ENCODE results near the gene RXRA. TPM values are rescaled to one million over a fixed set of nuclear protein-coding genes. Genes with fewer than 3 reads are reported as not detected.

The RXRA gene
- total and polyA plus RNA-seq, 4 donors, result 41.5 to 116 (median 74.1) TPM

DNA sequence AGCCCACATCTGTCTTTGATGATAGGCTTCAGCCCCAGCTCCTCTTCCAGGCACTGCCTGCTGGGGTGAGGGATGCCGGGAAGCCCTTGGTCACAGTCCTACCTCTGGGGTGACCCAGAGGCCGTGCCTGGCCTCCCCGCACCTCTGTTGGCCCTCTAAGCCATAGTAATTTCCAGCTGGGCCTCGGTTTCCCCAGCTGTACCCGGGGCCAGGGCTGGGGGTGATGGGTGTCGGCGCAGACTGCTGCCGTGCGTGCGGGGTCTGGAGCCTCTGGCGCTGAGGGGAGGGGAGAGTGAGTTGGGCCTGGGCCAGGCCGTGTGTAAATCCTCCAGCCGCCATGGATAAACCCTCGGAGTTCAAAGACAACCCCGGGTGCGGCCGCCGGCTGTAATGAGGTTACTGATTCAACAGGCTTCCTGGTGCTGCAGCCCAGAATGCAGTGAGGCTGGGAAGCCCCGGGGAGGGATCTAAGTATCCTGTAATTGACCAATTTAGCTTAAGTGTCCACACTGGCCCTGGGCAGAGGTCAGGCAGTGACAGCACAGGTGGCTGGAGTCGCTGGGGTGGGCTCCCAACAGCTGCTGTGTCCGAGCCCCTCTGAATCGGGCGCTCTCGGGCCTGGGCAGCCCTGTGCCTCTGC lies 7.1 kb downstream of the RXRA start:
- H3K27me3 ChIP-seq (ENCODE audit: control insufficient read depth in 4 of 4, insufficient read depth in 4 of 4, low read length in 3 of 4), result no peaks in the 10 kb centered on the region
- H3K9me3 ChIP-seq (ENCODE audit: control insufficient read depth in 4 of 4, low read length in 3 of 4), result no peaks in the 10 kb centered on the region
- H3K36me3 ChIP-seq (ENCODE audit: control insufficient read depth in 4 of 4, insufficient read depth in 3 of 4, low read depth in 1 of 4, low read length in 3 of 4), result no peaks in the 10 kb centered on the region
- peak overlapping the region; percentile 72 to 99 for H3K27ac ChIP-seq (ENCODE audit: low read depth in 1 of 2, low read length in 2 of 2)
- TF ChIP-seq RAD21 (IDR thresholded peaks at IDR 0.05) (peak in 1 of 2 donors; percentile 27), RXRA (IDR thresholded peaks at IDR 0.05) (peak; percentile 74 to 82), GABPA (IDR thresholded peaks at IDR 0.05 in 1 of 2, conservative IDR thresholded peaks at IDR 0.05 in 1 of 2) (no peak), YY1 (IDR thresholded peaks at IDR 0.05) (peak; percentile 92), HNF4G (IDR thresholded peaks at IDR 0.05) (no peak), TAF1 (conservative IDR thresholded peaks at IDR 0.05) (no peak), JUND (IDR thresholded peaks at IDR 0.05) (peak in 1 of 2 donors; percentile 15), EGR1 (IDR thresholded peaks at IDR 0.05; ENCODE audit: low read depth in 2 of 2) (peak in 1 of 2 donors; percentile 15), NR2F2 (IDR thresholded peaks at IDR 0.05) (peak; percentile 62), FOXA2 (IDR thresholded peaks at IDR 0.05) (no peak), FOXA1 (IDR thresholded peaks at IDR 0.05) (no peak), HNF4A (conservative IDR thresholded peaks at IDR 0.05) (peak; percentile 56 to 66), ZBTB33 (IDR thresholded peaks at IDR 0.05) (no peak), SP1 (IDR thresholded peaks at IDR 0.05) (peak; percentile 52)
- TF ChIP-seq, protein P1, sequence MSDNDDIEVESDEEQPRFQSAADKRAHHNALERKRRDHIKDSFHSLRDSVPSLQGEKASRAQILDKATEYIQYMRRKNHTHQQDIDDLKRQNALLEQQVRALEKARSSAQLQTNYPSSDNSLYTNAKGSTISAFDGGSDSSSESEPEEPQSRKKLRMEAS (IDR thresholded peaks at IDR 0.05), result no peak
- TF ChIP-seq, protein P2, sequence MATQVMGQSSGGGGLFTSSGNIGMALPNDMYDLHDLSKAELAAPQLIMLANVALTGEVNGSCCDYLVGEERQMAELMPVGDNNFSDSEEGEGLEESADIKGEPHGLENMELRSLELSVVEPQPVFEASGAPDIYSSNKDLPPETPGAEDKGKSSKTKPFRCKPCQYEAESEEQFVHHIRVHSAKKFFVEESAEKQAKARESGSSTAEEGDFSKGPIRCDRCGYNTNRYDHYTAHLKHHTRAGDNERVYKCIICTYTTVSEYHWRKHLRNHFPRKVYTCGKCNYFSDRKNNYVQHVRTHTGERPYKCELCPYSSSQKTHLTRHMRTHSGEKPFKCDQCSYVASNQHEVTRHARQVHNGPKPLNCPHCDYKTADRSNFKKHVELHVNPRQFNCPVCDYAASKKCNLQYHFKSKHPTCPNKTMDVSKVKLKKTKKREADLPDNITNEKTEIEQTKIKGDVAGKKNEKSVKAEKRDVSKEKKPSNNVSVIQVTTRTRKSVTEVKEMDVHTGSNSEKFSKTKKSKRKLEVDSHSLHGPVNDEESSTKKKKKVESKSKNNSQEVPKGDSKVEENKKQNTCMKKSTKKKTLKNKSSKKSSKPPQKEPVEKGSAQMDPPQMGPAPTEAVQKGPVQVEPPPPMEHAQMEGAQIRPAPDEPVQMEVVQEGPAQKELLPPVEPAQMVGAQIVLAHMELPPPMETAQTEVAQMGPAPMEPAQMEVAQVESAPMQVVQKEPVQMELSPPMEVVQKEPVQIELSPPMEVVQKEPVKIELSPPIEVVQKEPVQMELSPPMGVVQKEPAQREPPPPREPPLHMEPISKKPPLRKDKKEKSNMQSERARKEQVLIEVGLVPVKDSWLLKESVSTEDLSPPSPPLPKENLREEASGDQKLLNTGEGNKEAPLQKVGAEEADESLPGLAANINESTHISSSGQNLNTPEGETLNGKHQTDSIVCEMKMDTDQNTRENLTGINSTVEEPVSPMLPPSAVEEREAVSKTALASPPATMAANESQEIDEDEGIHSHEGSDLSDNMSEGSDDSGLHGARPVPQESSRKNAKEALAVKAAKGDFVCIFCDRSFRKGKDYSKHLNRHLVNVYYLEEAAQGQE (IDR thresholded peaks at IDR 0.05), result peak; percentile 30
- H3K9ac ChIP-seq (ENCODE audit: low read depth in 1 of 2, low read length in 2 of 2), result peak overlapping the region; percentile 30 to 31
- H3K4me1 ChIP-seq (ENCODE audit: control insufficient read depth in 4 of 4, insufficient read depth in 4 of 4, low read length in 3 of 4), result peaks cover 74 to 97% (median 86%) of the 10 kb centered on the region in 4 donors
- WGBS, result 18% methylated on average over 24 of the region's 24 CpGs
- no peak for DNase-seq (ENCODE audit: low spot score)
- H3K4me3 ChIP-seq (ENCODE audit: low read depth in 1 of 3, low read length in 3 of 3), result peak overlapping the region in 2 of 3 donors; percentile 9 to 17

- peak overlapping the region; percentile 72 to 99 for H3K27ac ChIP-seq (ENCODE audit: low read depth in 1 of 2, low read length in 2 of 2)
- H3K9ac ChIP-seq (ENCODE audit: low read depth in 1 of 2, low read length in 2 of 2), result peak overlapping the region; percentile 16 to 30
- H3K4me3 ChIP-seq (ENCODE audit: low read depth in 1 of 3, low read length in 3 of 3), result peak overlapping the region in 2 of 3 donors; percentile 9 to 17
- no peaks in the 10 kb centered on the region for H3K9me3 ChIP-seq (ENCODE audit: control insufficient read depth in 4 of 4, low read length in 3 of 4)
- TF ChIP-seq, protein P3, sequence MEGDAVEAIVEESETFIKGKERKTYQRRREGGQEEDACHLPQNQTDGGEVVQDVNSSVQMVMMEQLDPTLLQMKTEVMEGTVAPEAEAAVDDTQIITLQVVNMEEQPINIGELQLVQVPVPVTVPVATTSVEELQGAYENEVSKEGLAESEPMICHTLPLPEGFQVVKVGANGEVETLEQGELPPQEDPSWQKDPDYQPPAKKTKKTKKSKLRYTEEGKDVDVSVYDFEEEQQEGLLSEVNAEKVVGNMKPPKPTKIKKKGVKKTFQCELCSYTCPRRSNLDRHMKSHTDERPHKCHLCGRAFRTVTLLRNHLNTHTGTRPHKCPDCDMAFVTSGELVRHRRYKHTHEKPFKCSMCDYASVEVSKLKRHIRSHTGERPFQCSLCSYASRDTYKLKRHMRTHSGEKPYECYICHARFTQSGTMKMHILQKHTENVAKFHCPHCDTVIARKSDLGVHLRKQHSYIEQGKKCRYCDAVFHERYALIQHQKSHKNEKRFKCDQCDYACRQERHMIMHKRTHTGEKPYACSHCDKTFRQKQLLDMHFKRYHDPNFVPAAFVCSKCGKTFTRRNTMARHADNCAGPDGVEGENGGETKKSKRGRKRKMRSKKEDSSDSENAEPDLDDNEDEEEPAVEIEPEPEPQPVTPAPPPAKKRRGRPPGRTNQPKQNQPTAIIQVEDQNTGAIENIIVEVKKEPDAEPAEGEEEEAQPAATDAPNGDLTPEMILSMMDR (IDR thresholded peaks at IDR 0.05; ENCODE audit: low read depth, low read length, missing input control), result no peak
- TF ChIP-seq SP1 (IDR thresholded peaks at IDR 0.05) (no peak), TAF1 (conservative IDR thresholded peaks at IDR 0.05) (no peak), JUND (IDR thresholded peaks at IDR 0.05) (no peak), EGR1 (IDR thresholded peaks at IDR 0.05; ENCODE audit: low read depth in 2 of 2) (no peak), FOXA1 (IDR thresholded peaks at IDR 0.05) (no peak), RAD21 (IDR thresholded peaks at IDR 0.05) (no peak), ATF3 (IDR thresholded peaks at IDR 0.05) (no peak)
- TF ChIP-seq, protein P1 (IDR thresholded peaks at IDR 0.05), result peak; percentile 6
- TF ChIP-seq, protein P2 (IDR thresholded peaks at IDR 0.05), result peak; percentile 93
- WGBS, result 43% methylated on average over 16 of the region's 16 CpGs
- no peaks in the 10 kb centered on the region for H3K27me3 ChIP-seq (ENCODE audit: control insufficient read depth in 4 of 4, insufficient read depth in 4 of 4, low read length in 3 of 4)
- no peak for DNase-seq (ENCODE audit: low spot score)
- no peaks in the 10 kb centered on the region for H3K36me3 ChIP-seq (ENCODE audit: control insufficient read depth in 4 of 4, insufficient read depth in 3 of 4, low read depth in 1 of 4, low read length in 3 of 4)
- peaks cover 81 to 100% (median 91%) of the 10 kb centered on the region in 4 donors for H3K4me1 ChIP-seq (ENCODE audit: control insufficient read depth in 4 of 4, insufficient read depth in 4 of 4, low read length in 3 of 4)
Observed at GRCh38 chr9:134333874-134334581, 7.8 kb downstream of the RXRA start.
